Dermis blood vessel endothelial cell (primary cell): ENCODE measurements around the gene DGAT2. TPM values are rescaled to one million over a fixed set of nuclear protein-coding genes. Genes with fewer than 3 reads are reported as not detected.

Experiments used
- DNase-seq: peaks from one replicate; pipeline ENCODE4 v3.0.0; 2010
- total RNA-seq: library from RNA; depleted of rRNA; stranded (reverse); fragments of >200 nt; gene quantifications from 2 replicates; pipeline ENCODE4 v1.2.3, GENCODE V29; 2014

DGAT2 gene
- total RNA-seq, 1 donor from 2014 or later = 0.68 TPM

DNA sequence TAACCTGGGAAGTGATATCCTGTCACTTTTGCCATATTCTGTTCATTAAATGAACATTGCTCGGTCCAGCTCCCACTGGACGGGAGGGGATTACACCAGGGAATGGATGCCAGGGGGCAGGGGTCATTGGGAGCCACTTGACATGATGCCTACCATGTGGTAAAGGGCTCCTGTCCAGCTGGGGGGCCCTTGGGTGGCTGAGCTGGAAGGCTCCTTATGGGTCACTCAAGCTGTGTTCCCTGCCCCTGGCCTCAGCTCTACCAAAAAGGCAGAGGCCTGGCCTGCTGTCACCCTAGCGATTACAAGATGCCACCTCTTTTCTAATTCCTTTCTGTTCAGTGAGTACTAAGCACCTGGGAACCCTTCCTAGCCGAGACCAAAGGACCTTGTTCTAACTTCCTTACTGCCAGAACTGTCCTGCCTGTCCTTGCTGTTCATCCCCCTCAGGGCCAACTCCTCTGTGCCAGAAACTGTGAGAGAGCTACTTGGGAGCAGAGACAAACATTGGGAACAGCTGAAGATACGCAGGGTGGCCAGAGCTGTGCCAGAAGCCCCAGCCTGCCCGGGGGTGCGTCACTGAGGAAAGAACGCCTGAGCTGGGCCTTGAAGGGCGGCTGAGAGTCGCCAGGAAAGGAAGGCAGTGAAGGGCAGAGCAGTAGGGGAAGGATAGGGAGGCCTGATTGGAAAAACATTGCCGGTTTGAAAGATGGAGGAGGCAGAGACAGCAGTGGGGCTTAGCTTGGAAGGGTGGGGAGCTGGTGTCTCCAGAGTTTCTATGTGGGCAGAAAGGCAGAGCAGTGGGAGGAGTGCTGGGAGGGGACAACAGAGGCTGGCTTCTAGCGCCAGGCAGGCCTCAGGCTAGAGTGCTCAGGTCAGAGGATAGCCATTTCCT is 33.7 kb downstream of the DGAT2 start:
- DNase-seq = no peak

DNA sequence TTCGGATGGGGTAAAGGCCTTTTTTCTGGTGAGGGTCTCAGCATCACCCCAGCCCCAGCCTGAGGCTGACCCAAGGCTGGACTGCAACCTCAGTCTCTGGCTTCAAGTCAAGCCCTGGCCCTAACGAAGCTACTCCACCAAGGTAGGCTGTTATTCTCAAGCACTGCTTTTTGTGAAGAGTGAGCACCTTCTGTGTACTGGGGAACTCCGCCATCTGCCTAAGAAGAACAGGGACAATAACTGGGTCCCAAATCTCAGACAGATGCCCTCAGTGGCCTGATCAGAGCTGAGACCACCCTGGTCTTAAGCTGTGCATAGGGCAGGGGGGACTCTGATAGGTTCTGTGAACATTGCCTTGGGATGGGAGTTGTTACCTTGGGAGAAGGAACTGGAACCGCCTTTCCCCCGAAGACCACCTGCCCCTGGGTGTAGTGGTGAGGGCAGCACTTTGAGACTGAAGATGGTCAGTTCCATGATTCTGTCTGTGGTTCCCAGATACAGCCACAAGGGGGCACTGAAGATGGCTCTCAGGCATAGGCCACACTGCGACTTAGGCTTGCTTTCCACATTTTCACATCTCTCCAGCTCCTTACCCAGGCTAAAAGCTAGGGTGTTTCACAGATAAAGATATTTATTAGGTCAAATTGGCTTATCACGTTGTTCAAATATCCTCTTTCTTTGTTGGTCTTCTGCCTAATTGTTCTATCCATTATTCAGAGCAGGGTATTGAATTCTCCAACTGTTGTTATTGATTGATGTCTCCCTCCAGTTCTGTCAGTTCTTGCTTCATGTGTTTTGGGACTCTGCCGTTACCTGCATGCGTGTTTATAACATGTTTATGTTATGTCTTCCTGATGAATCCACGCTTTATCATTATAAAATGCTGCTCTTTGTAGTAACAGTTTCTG is 34.6 kb downstream of the DGAT2 start:
- DNase-seq = peak; percentile 91

DNA sequence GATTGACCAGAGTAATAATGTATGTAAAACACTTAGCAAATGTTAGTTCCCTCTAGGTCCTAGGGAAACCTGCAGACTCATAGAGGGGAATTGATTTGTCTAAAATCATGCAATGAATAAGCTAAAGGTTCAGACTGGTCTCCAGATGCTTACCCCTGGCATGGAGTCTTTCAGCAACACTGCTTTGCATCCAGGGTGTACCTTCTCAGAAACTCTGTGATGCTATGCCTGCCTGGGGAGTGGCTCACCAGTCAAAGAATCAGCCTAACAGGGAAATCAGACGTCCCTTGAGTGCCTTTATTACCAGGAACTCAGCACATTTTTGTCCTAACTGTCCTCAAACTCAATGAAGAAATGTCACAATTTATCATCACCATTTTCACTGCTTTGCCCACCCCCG is 40.5 kb downstream of the DGAT2 start:
- DNase-seq = no peak

DNA sequence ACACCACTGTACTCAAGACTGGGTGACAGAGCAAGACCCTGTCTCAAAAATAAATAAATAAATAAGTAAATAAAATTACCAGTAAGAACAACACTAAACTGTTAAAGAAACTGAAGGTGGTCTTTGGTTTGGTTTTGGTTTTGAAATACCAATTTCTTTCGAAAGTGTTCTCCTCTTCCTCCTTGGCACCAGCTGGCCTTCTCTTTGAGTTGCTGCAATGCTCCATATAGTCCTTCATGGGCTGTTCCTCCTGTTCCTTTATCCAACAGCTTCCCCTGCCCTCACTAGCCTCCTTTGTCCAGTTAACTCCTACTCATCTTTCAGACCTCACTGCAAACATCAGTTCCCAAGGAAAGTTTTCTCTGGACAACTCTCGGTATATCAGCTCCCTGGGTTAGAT is 41.4 kb downstream of the DGAT2 start:
- DNase-seq = no peak

DNA sequence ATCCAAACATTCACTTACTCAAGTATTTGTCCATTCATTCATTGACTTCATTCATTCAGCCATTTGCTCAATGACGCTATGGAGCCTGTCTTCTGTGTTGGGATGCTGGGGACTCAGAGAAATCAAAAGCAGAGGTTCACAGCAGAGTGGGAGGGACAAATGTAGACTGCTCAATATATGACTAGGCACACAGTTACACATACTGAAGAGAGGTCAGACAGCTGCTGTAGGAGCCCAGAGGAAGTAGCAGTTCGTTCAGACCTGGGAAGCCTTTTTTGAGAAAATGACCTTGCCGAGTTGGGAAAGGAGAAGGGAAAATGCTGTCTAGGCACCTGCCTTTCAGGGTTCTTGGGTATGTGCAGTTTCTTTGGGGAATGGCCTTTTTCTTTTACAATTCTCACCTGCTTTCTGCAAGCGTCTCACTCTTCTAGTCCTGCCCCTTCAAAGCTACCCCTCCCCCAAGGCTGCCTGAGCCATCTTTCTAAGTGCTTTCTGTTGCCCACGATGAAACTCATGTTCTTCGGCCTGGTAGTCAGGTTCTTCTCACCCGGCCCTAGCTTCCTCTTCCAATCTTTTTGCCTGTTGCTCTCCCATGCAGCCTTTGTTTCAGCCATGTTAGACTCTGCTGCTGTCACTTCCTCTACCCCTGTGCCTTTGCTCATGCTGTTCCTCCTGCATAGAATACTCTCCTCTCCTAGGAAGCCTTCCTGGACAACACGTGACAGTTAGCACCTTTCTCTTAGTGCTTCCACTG is 42.2 kb downstream of the DGAT2 start:
- no peak for DNase-seq

DNA sequence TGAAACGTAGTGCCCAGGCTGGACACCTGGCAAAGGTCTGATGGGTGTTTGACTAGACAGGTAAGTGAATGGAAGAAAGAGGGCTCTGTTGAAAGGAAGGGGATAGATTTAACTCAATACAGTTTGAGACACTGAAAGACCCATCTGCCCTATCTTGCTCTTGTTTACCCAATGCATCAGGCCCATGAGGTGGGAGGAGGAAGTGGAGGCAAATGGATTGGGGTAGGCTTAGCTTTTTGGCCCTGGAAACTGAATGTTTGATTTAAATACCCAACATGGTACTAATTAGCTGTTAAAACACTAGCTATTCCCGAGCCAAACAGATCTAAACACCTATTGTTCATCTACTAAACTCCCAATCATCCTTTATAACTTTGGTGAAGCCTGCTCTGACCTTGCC is 42.9 kb downstream of the DGAT2 start:
- DNase-seq = no peak

DNA sequence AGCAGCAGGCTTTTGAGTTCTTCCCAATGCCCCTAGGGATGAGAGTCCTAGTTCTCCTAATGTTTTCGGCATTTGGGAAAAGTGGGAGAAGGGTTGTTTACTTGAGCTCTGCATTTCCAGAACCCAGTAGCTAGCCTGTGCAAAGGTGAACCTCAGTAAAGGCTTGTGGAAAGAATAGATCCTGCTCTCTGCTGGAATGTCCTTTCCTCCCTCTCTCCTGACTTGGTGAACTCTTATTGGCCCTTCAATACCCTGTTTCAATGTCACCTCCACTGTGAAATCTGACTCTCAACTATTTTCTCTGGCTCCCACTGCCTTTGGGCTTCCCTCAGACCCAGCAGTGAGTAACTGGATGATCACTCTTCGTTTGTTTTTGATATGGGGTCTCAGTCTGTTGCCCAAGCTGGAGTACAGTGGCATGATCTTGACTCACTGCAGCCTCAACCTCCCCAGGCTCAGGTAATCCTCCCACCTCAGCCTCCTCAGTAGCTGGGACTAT is 44.0 kb downstream of the DGAT2 start:
- DNase-seq = no peak

DNA sequence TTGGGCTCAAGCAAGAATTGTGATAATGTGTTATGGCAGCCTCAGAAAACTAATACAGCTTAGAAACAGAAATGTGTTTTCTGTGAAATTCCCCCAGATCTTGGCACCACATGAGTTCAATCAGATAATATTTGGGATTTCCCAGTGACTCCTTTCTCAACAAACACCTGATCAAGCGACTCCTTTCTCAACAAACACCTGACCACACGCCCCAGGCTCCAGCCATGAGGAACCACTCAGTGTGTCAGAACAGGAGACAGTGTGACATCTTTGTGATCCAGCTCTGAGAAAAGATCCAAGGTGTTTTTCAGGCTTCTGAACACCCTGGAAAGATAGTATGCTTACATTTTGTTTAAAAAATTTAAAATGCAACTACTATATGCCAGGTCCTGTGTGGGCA is 44.5 kb downstream of the DGAT2 start:
- DNase-seq = peak; percentile 58

DNA sequence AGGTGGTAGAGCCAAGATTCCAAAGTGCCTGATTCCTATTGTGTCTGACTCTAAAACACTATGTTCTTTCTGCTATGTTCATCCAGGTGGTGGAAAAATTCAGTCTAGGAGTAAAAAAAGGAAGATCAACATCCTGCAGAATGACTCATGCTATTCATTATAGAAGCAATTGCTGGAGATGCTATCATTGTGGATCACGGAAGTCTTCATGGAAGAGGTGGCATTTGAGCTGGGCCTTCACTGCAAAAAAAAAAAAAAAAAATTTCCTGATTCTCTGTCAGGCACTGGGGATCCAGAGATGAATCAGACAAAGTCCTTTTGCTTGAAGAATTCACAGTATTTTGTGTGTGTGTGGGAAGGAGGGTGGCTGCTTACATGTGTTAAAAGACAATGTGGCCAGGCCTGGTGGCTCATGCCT is 45.1 kb downstream of the DGAT2 start:
- peak; percentile 97 for DNase-seq

DNA sequence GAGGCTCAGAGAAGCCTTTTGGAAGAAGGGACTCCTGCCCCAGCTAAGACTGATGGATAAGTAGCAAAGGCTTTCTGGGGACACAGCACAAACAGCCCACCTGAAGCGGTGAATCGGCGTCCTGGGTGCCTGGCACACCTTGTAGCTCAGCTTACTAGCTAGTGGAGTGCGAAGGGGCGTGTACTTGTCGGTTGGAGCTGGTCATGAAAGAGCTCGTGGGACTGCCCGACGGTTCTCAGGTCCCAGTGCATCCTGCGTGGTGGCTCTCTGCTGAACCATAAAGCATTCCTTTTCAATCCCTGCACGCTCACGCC is 45.7 kb downstream of the DGAT2 start:
- no peak for DNase-seq

DNA sequence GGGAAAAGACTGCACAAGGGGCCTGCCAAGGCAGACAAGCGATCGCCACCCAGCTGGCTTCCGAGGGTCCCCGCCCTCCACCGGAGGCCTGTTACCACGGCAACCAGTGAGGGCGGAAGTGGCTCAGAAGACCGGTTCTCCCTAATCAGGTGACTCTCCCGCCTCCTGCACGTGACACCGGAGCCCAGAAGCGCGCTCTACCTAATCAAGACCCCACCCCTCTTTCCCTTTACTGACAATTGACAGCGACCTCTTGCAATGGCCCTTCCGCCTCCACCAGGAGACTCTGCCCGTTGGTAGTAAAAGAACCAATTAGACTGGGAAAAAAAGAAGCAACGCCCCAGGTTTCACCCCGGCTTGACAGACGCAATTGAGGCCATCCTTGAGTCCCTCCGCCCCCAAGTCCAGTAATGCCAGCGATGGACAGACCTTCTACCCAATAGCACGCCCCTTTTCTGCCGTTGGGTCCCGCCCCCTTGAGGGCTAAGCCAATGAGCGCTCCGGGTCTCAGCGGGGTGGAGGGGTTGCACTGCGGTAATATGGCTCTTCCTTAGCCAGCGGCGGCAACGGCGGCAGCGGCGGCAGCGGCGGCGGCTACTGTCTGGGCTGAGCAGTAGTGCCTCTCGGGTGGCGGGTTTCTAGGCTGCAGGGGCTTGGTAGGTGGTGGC is 46.2 kb downstream of the DGAT2 start, which contains the start of gene UVRAG:
UVRAG (plus strand) TSS at position 534 of the 668 bp plus-strand sequence. CDS start 198 bp downstream, outside the sequence.
- peak; percentile 100 for DNase-seq

DNA sequence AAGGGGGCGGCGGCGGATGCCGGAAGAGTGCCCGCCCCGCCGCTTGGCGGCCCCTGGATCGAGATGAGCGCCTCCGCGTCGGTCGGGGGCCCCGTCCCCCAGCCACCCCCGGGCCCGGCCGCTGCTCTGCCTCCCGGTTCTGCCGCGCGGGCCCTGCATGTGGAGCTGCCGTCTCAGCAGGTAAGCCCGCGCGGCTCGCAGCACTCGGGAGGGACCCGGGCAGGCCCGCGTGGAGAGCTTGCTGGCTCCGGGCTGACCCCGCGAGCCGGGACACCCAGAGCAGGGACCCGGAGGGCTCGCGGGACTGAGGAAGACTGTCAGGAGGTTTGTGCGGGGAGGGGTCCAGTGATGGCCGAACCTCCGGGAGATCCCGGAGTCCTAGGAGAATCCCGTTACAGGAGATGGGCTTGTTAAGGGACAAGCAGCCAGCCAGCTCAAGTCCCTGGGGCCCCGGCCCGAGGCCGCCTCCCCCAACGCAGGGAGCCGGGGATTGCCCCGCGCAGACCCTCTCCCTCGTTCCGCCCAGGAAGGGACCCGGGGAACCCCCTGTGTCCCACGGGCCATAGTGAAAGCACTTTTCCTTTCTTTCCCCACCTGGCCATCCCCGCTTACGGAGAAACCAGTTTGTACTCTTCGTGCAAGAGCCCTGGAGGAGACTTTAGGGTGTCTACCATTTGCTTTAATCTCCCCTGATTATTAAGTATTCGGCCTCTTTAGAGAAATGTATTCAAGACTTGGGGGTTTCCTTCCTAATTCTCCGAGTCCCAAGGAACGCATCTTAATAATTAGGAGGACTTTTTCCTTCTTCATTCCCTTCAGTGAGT is 47.0 kb downstream of the DGAT2 start:
- DNase-seq = peak; percentile 56

DNA sequence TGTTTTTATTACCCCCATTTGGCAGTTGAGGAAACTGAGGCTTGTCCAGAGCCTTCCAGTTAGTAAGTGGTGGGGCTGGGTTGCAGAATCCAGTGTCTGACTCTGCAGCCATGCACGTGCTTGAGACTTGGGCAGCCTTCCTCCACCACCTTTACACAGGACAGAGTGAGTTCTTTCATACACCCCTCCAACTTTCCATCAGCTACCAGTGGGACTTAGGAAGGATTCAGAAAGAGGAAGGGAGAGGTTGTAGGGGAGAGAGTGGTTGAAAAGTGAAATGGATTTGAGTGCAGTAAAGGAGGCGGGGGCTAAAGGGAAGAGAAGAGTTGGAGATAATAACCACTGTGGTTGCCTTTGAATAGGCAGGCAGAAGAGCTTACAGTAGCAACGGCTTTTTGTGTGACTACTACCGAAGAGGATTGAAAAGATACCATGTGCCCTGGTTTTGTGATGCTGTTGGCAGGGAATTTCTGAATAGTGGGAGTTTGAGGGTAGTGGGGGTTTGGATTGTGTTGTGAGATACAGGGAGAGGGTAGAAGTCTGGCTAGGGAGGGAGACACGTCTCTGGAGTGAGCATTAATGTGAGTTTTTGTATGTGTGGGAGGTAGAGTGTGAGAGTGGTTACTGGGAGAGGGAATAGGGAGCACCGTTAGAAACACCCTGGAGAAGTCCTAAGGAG is 48.1 kb downstream of the DGAT2 start:
- DNase-seq = peak; percentile 39

DNA sequence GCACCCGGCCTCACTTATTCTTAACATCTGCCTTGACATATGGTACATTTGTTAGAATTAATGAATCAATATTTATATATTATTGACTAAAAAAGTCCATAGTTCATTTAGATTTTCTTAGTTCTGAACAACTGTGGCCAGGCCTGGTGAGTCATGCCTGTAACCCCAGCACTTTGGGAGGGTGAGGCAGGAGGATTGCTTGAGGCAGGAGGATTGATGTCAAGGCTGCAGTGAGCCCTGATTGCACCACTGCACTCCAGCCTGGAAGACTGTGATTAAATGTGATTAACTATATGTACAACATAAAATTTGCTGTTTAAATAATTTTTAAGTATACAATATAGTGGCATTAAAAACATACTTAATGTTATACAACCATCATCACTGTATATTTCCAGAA is 52.1 kb downstream of the DGAT2 start:
- DNase-seq = no peak

DNA sequence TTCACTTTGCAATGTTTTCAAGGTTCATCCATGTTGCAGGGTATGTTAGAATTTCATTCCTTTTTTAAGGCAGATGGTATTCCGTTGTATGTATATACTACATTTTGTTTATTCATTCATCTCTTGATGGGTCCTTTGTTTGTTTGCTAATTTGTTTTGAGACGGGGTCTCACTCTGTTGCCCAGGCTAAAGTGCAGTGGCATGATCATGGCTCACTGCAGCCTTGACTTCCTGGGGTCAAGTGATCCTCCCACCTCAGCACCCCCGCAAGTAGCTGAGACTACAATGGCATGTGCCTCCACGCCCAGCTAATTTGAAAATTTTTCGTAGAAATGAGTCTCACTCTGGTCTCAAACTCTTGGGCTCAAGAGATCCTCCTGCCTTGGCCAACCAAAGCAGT is 52.6 kb downstream of the DGAT2 start:
- DNase-seq = no peak

DNA sequence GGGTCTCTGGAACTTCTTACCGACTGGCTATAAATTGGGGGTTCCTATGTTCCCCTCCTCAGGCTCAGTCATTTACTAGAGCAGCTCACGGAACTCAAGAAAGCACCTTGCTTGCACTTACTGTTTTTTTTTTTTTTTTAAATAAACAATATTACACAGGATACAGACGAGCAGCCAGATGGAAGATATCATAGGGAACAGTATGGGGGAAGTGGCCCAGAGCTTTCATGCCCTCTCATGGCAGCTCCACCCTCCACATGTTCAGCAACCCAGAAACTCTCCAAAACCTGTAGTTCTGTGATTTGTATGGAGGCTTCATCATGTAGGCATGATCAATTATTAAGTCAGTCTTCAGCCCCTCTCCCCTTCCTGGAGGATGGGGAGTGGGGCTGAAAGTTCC is 54.0 kb downstream of the DGAT2 start:
- DNase-seq = no peak

DNA sequence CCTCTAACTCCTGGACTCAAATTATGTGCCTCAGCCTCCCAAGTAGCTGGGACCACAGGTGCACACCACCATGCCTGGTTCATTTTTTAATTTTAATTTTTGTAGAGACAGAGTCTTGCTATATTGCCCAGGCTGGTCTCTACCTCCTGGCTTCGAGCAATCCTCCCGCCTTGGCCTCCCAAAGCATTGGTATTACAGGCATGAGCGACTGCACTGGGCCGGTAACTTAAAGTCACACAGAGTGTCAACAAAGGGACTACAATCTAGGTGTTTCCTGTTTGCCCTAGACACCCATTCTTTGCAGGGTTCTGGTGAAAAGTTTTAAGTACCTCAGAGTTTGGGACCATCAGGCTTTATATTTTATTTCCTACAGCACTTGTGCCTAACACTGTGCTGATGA is 54.8 kb downstream of the DGAT2 start:
- no peak for DNase-seq

DNA sequence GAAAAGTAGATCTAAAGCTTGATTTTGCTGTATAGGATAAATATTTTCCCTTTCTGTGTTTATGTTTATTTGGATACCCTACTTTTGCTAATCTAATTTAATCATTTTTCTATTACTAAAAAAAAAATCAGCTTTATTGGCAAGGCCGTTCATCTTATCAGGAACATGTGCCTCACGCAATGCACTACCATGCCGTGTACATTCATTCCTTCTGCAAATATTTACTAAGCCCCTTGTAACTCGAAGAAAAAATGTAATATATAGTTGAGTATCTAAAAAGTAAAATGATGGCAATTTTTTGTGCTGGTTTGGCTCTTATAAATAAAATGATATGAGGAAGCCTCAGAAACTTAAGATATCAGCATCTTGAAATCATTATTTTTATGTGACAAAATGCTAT is 55.4 kb downstream of the DGAT2 start:
- no peak for DNase-seq

DNA sequence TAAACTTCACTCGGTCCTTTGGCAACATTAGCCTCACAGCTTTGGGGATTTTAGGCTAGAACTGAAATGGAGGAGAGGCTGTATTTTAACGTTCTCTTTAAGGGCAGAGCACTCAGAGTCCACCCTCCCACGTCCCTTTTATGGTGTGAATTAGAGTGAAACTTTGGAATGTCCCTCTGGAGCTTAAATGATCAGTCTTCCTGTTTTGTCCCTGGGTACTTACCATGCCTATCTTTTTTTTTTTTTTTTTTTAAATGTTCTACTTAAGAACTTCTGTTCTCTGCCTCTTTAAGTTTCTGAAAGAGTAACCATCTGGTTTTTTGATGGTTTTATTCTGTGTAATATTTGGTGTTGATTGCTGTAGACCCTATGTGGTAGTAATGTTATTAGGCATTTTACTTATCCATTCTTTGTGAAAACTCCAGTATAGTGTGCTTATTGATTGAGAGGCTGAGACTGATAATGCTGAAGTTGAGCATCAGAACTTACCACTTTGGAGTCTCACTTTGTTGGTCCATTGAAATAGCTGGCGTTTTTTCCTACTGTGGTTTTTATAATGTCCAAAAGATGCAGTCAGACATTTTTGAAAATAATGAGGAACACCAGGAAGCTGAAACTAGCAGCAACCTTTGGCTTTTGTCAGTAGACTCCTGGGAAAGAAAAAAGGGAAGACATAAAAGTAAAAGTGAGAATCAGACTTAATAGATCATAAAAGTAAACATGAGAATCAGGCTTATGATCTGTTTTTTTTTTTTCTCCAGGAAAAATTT is 58.1 kb downstream of the DGAT2 start:
- peak; percentile 88 for DNase-seq

DNA sequence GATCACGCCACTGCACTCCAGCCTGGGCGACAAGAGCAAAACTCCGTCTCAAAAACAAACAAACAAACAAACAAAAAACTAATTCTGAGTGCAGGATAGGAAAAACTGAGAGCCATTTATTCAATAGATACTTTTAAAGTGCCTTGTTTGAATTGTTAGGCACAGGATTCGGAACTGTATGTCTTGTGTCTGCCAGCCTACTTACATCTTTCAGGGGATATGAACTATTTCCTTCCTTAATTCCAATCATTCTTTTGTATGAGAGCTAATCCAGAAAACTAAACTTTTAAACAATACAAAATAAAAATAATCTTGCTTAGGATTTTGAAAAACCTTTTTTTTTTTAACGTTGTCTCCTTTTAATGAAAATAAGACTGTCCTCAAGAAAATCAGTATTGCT is 59.0 kb downstream of the DGAT2 start:
- peak; percentile 77 for DNase-seq
